ENCODE data around the gene CDC5L. TPM values are rescaled to one million over a fixed set of nuclear protein-coding genes. Genes with fewer than 3 reads are reported as not detected.

Gene CDC5L
- total RNA-seq, 1 donor from 2014 or later: 30.4 TPM

DNA sequence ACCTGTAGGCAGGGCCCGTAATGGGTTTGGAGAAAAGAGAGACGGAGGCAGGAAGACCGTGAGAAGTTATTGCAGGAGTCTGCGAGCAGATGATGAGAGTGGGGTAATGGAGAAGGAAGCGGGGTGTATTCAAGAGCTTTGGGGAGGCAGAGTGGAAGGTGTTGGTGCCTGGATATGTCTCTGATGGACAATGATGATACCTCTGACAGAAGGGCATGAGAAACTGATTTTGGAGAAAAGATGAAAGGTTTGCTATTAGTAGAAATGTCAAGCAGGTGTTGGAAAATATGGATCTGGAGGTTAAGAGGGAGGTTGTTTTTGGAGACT is 69.4 kb downstream of the CDC5L start:
- DNase-seq (ENCODE audit: low spot score, unreplicated experiment): no peak
- H3K36me3 Mint-ChIP-seq (ENCODE audit: insufficient read depth): peaks cover 2% of the 10 kb centered on the region
- H3K4me1 Mint-ChIP-seq (ENCODE audit: low read depth): peaks cover 3% of the 10 kb centered on the region
- H3K4me3 Mint-ChIP-seq (ENCODE audit: low read depth): no peak overlapping the region
- H3K27me3 Mint-ChIP-seq: peaks cover 20% of the 10 kb centered on the region
- no peak overlapping the region for H3K27ac Mint-ChIP-seq
- TF ChIP-seq, protein P1, sequence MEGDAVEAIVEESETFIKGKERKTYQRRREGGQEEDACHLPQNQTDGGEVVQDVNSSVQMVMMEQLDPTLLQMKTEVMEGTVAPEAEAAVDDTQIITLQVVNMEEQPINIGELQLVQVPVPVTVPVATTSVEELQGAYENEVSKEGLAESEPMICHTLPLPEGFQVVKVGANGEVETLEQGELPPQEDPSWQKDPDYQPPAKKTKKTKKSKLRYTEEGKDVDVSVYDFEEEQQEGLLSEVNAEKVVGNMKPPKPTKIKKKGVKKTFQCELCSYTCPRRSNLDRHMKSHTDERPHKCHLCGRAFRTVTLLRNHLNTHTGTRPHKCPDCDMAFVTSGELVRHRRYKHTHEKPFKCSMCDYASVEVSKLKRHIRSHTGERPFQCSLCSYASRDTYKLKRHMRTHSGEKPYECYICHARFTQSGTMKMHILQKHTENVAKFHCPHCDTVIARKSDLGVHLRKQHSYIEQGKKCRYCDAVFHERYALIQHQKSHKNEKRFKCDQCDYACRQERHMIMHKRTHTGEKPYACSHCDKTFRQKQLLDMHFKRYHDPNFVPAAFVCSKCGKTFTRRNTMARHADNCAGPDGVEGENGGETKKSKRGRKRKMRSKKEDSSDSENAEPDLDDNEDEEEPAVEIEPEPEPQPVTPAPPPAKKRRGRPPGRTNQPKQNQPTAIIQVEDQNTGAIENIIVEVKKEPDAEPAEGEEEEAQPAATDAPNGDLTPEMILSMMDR (IDR thresholded peaks at IDR 0.05; ENCODE audit: unreplicated experiment): no peak
- H3K9me3 Mint-ChIP-seq (ENCODE audit: low read depth): no peaks in the 10 kb centered on the region

DNA sequence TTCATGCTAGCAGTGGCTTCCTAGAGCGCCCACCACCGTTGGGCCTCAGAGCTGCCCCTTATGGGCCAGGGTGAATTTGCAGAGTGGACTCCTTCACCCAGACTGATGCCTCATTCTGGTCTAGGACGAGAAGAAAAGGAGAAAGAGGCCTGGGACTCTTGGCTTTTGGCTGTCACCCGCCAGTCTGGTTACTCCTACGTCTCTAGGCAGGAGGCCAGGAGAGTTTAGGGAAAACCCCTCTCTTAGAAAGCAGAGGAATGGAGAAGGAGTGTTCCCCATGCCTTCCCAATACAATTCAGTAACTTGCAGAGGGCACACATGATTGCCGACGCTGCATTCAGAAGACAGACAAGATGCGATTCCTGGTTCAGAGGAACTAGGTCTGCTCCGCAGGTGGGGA is 70.1 kb downstream of the CDC5L start:
- no peak overlapping the region for H3K27ac Mint-ChIP-seq
- H3K36me3 Mint-ChIP-seq (ENCODE audit: insufficient read depth): peaks cover 2% of the 10 kb centered on the region
- H3K9me3 Mint-ChIP-seq (ENCODE audit: low read depth): no peaks in the 10 kb centered on the region
- TF ChIP-seq, protein P1 (IDR thresholded peaks at IDR 0.05; ENCODE audit: unreplicated experiment): no peak
- no peak overlapping the region for H3K4me3 Mint-ChIP-seq (ENCODE audit: low read depth)
- peaks cover 20% of the 10 kb centered on the region for H3K27me3 Mint-ChIP-seq
- no peak for DNase-seq (ENCODE audit: low spot score, unreplicated experiment)
- H3K4me1 Mint-ChIP-seq (ENCODE audit: low read depth): peaks cover 3% of the 10 kb centered on the region

DNA sequence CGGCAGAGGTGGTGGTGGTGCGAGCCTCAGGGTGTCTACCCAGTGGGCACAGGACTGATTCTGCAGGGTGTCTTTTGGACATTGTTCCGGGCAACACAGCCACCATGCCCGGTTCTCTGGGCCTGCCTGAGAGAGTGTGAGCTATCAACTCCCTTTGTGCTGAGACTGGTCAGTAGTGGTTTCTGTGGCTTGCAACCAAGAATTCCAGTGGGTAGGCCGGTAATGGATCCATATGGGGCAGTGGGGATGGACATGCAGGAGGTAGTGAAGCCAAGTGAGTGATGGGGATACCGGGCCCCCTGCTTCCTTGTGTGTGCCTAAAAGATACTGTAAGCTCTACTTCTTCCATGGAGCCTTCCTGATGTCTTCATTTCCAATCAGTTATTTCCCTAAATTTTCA is 71.0 kb downstream of the CDC5L start:
- peaks cover 20% of the 10 kb centered on the region for H3K27me3 Mint-ChIP-seq
- H3K36me3 Mint-ChIP-seq (ENCODE audit: insufficient read depth): peaks cover 2% of the 10 kb centered on the region
- DNase-seq (ENCODE audit: low spot score, unreplicated experiment): no peak
- H3K4me1 Mint-ChIP-seq (ENCODE audit: low read depth): peaks cover 3% of the 10 kb centered on the region
- TF ChIP-seq, protein P1 (IDR thresholded peaks at IDR 0.05; ENCODE audit: unreplicated experiment): no peak
- no peak overlapping the region for H3K27ac Mint-ChIP-seq
- no peaks in the 10 kb centered on the region for H3K9me3 Mint-ChIP-seq (ENCODE audit: low read depth)
- H3K4me3 Mint-ChIP-seq (ENCODE audit: low read depth): no peak overlapping the region

DNA sequence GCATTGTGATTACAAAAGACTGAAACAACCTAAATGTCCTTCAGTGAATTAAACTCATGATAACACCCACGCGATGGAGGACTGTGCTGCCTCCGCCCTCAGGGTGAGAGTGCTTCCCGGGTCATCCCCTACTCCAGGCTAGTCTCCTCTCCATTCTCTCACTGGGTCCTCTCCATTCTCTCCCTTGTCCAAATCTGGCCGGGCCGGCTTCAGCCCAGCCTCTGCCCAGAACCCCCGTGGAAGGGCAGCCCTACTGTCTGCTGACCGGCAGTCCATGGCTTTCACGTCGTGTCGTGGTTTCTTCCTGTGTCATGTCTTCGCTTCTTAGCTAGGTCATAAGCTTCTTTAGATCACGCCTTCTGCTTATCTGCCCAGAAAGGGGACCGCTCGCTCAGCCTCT is 74.8 kb downstream of the CDC5L start:
- peaks cover 13% of the 10 kb centered on the region for H3K27me3 Mint-ChIP-seq
- no peak overlapping the region for H3K4me3 Mint-ChIP-seq (ENCODE audit: low read depth)
- H3K9me3 Mint-ChIP-seq (ENCODE audit: low read depth): no peaks in the 10 kb centered on the region
- H3K36me3 Mint-ChIP-seq (ENCODE audit: insufficient read depth): no peaks in the 10 kb centered on the region
- DNase-seq (ENCODE audit: low spot score, unreplicated experiment): no peak
- TF ChIP-seq, protein P1 (IDR thresholded peaks at IDR 0.05; ENCODE audit: unreplicated experiment): no peak
- no peak overlapping the region for H3K27ac Mint-ChIP-seq
- no peaks in the 10 kb centered on the region for H3K4me1 Mint-ChIP-seq (ENCODE audit: low read depth)

DNA sequence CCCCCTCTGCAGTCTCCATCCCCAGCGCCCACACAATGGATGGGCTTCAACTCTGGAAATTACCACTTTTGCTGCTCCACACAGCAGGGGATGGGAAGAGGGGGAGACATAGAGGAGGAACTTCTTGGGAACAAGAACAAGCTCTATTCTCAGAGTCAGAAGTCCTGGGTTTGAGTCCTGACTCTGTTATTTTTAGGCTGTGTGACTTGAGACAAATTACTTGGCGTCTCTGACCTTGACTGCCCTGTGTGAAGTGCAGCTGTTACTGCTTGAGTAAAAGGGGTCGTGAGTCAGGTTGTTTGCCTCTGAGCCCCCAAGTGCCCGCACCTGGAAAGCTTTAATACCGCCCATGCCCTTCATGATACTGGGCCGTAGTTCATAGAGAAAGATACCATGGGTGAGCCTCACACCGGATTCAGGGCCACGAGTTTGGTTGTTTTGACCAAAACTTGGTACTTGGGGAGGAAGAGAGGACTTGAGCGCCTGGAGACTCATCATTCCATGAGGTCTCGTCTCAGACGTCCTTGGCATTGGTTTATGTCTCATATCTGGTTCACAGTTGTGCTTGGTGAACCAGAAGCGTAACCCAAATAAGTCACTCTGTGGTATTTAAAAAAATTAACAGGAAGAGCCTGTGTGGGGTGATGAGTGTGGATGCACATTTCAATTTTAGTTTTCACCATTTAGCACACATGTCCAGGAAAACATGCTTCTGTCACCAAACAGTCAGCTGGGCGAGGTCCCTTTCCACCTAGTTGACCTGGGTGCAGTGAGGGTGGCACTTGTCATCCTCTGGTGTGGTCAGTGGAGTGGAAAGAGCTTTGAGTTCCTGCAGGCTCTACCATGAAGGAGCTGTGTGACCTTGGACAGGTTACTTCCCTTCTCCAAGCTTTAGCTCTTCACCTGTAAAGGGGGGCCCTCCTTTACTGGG is 75.6 kb downstream of the CDC5L start:
- DNase-seq (ENCODE audit: low spot score, unreplicated experiment): no peak
- H3K36me3 Mint-ChIP-seq (ENCODE audit: insufficient read depth): no peaks in the 10 kb centered on the region
- H3K4me3 Mint-ChIP-seq (ENCODE audit: low read depth): no peak overlapping the region
- no peak overlapping the region for H3K27ac Mint-ChIP-seq
- TF ChIP-seq, protein P1 (IDR thresholded peaks at IDR 0.05; ENCODE audit: unreplicated experiment): no peak
- H3K9me3 Mint-ChIP-seq (ENCODE audit: low read depth): no peaks in the 10 kb centered on the region
- no peaks in the 10 kb centered on the region for H3K4me1 Mint-ChIP-seq (ENCODE audit: low read depth)
- H3K27me3 Mint-ChIP-seq: peaks cover 10% of the 10 kb centered on the region

Measured in progenitor cell of endocrine pancreas (in vitro differentiated cells).